Mesenchymal stem cell (in vitro differentiated cells and primary cell): Measurements from ENCODE around the gene LRTM2.

Experiments used
- DNase-seq: peaks from one replicate; pipeline ENCODE4 v3.0.0-alpha.2; 2013
- H2AFZ ChIP-seq: one replicate; pipeline ENCODE4 v1.6.1; 2013; ENCODE audit warnings: low read depth, mild to moderate bottlenecking, control low read depth, inconsistent platforms, low read length, moderate library complexity
- H2AK5ac ChIP-seq: 2 replicates; pipeline ENCODE4 v1.6.1; 2013; ENCODE audit warnings: low read length, moderate library complexity, mild to moderate bottlenecking, inconsistent platforms; ENCODE audit not compliant: severe bottlenecking
- H2BK120ac ChIP-seq: one replicate; pipeline ENCODE4 v1.6.1; 2013; ENCODE audit warnings: low read depth, mild to moderate bottlenecking, inconsistent platforms, low read length, moderate library complexity
- H2BK12ac ChIP-seq, 2 experiments: one replicate each; pipeline ENCODE4 v1.6.1; 2013; ENCODE audit warnings: inconsistent platforms in 2 of 2, low read length in 2 of 2, mild to moderate bottlenecking in 2 of 2, moderate library complexity in 2 of 2, control low read depth in 1 of 2
- H2BK15ac ChIP-seq: one replicate; pipeline ENCODE4 v1.6.1; 2013; ENCODE audit warnings: mild to moderate bottlenecking, low read depth, inconsistent platforms; ENCODE audit not compliant: poor library complexity, severe bottlenecking
- H2BK5ac ChIP-seq: 2 replicates; pipeline ENCODE4 v1.6.1; 2013; ENCODE audit warnings: low read depth, mild to moderate bottlenecking, low read length, control low read depth, inconsistent platforms; ENCODE audit not compliant: poor library complexity, severe bottlenecking
- H3K14ac ChIP-seq, 2 experiments: one replicate each; pipeline ENCODE4 v1.6.1; 2013; ENCODE audit warnings: inconsistent platforms in 2 of 2, low read length in 2 of 2, control low read depth in 1 of 2, mild to moderate bottlenecking in 1 of 2, moderate library complexity in 1 of 2
- H3K18ac ChIP-seq, 2 experiments: one replicate each; pipeline ENCODE4 v1.6.1; 2013; ENCODE audit warnings: inconsistent platforms in 2 of 2, low read length in 2 of 2, control low read depth in 1 of 2, low read depth in 1 of 2, mild to moderate bottlenecking in 1 of 2
- H3K23ac ChIP-seq, 2 experiments: one replicate each; pipeline ENCODE4 v1.6.1; 2013; ENCODE audit warnings: inconsistent platforms in 2 of 2, low read length in 2 of 2, mild to moderate bottlenecking in 2 of 2, moderate library complexity in 2 of 2, control low read depth in 1 of 2
- H3K27ac ChIP-seq: 2 replicates; pipeline ENCODE4 v1.5.1; 2013; ENCODE audit warnings: mild to moderate bottlenecking, moderate library complexity, low read length, control low read depth, inconsistent platforms; ENCODE audit not compliant: poor library complexity, severe bottlenecking
- H3K27me3 ChIP-seq, 2 experiments: 2 replicates each; pipeline versions ENCODE4 v1.6.1 to v1.7.0; 2013; ENCODE audit warnings: low read length in 2 of 2, mild to moderate bottlenecking in 2 of 2, moderate library complexity in 2 of 2, control low read depth in 1 of 2, inconsistent platforms in 1 of 2; ENCODE audit not compliant: control insufficient read depth in 1 of 2, insufficient read depth in 1 of 2
- H3K36me3 ChIP-seq, 2 experiments: 2 replicates each; pipeline versions ENCODE4 v1.6.1 to v1.7.0; 2013; ENCODE audit warnings: low read length in 2 of 2, control low read depth in 1 of 2, inconsistent platforms in 1 of 2, low read depth in 1 of 2, mild to moderate bottlenecking in 1 of 2; ENCODE audit not compliant: insufficient read depth in 2 of 2, control insufficient read depth in 1 of 2
- H3K4ac ChIP-seq, 2 experiments: one replicate each; pipeline ENCODE4 v1.6.1; 2013; ENCODE audit warnings: inconsistent platforms in 2 of 2, low read length in 2 of 2, mild to moderate bottlenecking in 2 of 2, moderate library complexity in 2 of 2, control low read depth in 1 of 2, low read depth in 1 of 2
- H3K4me1 ChIP-seq: 2 replicates; pipeline ENCODE4 v1.6.1; 2013; ENCODE audit warnings: low read depth, low read length, control low read depth; ENCODE audit not compliant: control insufficient read depth, insufficient read depth
- H3K4me2 ChIP-seq: 2 replicates; pipeline ENCODE4 v1.6.1; 2013; ENCODE audit warnings: low read length, mild to moderate bottlenecking, inconsistent platforms; ENCODE audit not compliant: poor library complexity, severe bottlenecking
- H3K4me3 ChIP-seq, 2 experiments: 2 replicates each; pipeline versions ENCODE4 v1.5.1 to v1.7.0; 2013; ENCODE audit warnings: low read length in 2 of 2, mild to moderate bottlenecking in 2 of 2, control low read depth in 1 of 2, low read depth in 1 of 2; ENCODE audit not compliant: insufficient read depth in 1 of 2
- H3K79me1 ChIP-seq: replicated peaks from 2 replicates; pipeline ENCODE4 v1.6.1; 2013; ENCODE audit warnings: mild to moderate bottlenecking, control low read depth, low read length, inconsistent platforms; ENCODE audit not compliant: poor library complexity, severe bottlenecking
- H3K9ac ChIP-seq: 2 replicates; pipeline ENCODE4 v1.7.0; 2013; ENCODE audit warnings: mild to moderate bottlenecking, low read length, moderate library complexity
- H3K9me3 ChIP-seq: 2 replicates; pipeline ENCODE4 v1.7.0; 2013; ENCODE audit warnings: mild to moderate bottlenecking, low read length; ENCODE audit not compliant: control insufficient read depth
- H4K8ac ChIP-seq: one replicate; pipeline ENCODE4 v1.6.1; 2013; ENCODE audit warnings: inconsistent platforms, mild to moderate bottlenecking, low read length, moderate library complexity
- H4K91ac ChIP-seq: one replicate; pipeline ENCODE4 v1.6.1; 2013; ENCODE audit warnings: mild to moderate bottlenecking, low read length, inconsistent platforms
- WGBS: methylation state at CpG from one replicate; pipeline ENCODE4 v1.1.7; 2013; ENCODE audit warnings: mixed read lengths; 5-methylcytosine and 5-hydroxymethylcytosine counted together

LRTM2 gene

GRCh38 chr12:1807087-1807860 is 13.1 kb upstream of the LRTM2 start:
- peaks cover 0 to 13% of the 10 kb centered on the region in 2 experiments for H3K27me3 ChIP-seq
- peaks cover 8% of the 10 kb centered on the region for H3K4me1 ChIP-seq
- H2BK12ac ChIP-seq: no peak overlapping the region
- peak overlapping the region in 1 of 2 experiments; percentile 82 for H3K18ac ChIP-seq
- H3K4ac ChIP-seq: peak overlapping the region in 1 of 2 experiments; percentile 59
- DNase-seq: no peak
- H3K4me3 ChIP-seq: no peak overlapping the region
- H2BK120ac ChIP-seq: no peak overlapping the region
- H2BK5ac ChIP-seq: no peak overlapping the region
- no peak overlapping the region for H2AFZ ChIP-seq
- no peak overlapping the region for H3K23ac ChIP-seq
- H4K8ac ChIP-seq: no peak overlapping the region
- H2AK5ac ChIP-seq: no peak overlapping the region
- whole genome bisulfite sequencing: 92% methylated on average over 14 of the region's 15 CpGs
- H3K79me1 ChIP-seq: no peaks in the 10 kb centered on the region
- H3K36me3 ChIP-seq: no peaks in the 10 kb centered on the region
- no peak overlapping the region for H3K9ac ChIP-seq
- no peak overlapping the region for H3K4me2 ChIP-seq
- no peaks in the 10 kb centered on the region for H3K9me3 ChIP-seq
- no peak overlapping the region for H2BK15ac ChIP-seq
- H3K14ac ChIP-seq: no peak overlapping the region
- no peak overlapping the region for H3K27ac ChIP-seq
- H4K91ac ChIP-seq: peak overlapping the region; percentile 62

- no peak overlapping the region for H2BK5ac ChIP-seq
- no peak overlapping the region for H3K27ac ChIP-seq
- peak overlapping the region; percentile 8 for H2BK120ac ChIP-seq
- no peak overlapping the region for H3K23ac ChIP-seq
- H3K9me3 ChIP-seq: no peaks in the 10 kb centered on the region
- no peak overlapping the region for H3K9ac ChIP-seq
- no peak overlapping the region for H2AFZ ChIP-seq
- no peak overlapping the region for H3K4me2 ChIP-seq
- H4K8ac ChIP-seq: no peak overlapping the region
- 90% methylated on average over 18 of the region's 19 CpGs for WGBS
- H3K14ac ChIP-seq: no peak overlapping the region
- H2BK15ac ChIP-seq: no peak overlapping the region
- no peaks in the 10 kb centered on the region for H3K79me1 ChIP-seq
- H3K27me3 ChIP-seq: peaks cover 0 to 16% of the 10 kb centered on the region in 2 experiments
- DNase-seq: no peak
- H2BK12ac ChIP-seq: no peak overlapping the region
- H3K4me1 ChIP-seq: peaks cover 10% of the 10 kb centered on the region
- H3K18ac ChIP-seq: no peak overlapping the region
- no peak overlapping the region for H2AK5ac ChIP-seq
- H3K4ac ChIP-seq: peak overlapping the region in 1 of 2 experiments; percentile 31
- H4K91ac ChIP-seq: peak overlapping the region; percentile 27
- H3K36me3 ChIP-seq: no peaks in the 10 kb centered on the region
- no peak overlapping the region for H3K4me3 ChIP-seq
Measured at GRCh38 chr12:1808036-1808797, 12.1 kb upstream of the LRTM2 start.

- H3K9ac ChIP-seq: no peak overlapping the region
Measured at GRCh38 chr12:1808798-1809480, 11.4 kb upstream of the LRTM2 start.

More at GRCh38 chr12:1808798-1809480, 11.4 kb upstream of the LRTM2 start:
- Histone ChIP-seq H2AFZ (no peak overlapping the region), H2BK120ac (peak overlapping the region; percentile 74), H2BK12ac (peak overlapping the region; percentile 31 to 79), H2BK15ac (peak overlapping the region; percentile 12), H3K27me3 (peaks cover 0 to 20% of the 10 kb centered on the region in 2 experiments), H3K14ac (no peak overlapping the region), H4K91ac (peak overlapping the region; percentile 37), H3K18ac (no peak overlapping the region), H4K8ac (peak overlapping the region; percentile 69), H2AK5ac (no peak overlapping the region), H3K36me3 (no peaks in the 10 kb centered on the region), H3K27ac (no peak overlapping the region), H2BK5ac (no peak overlapping the region), H3K4me2 (no peak overlapping the region), H3K9me3 (no peaks in the 10 kb centered on the region), H3K4me1 (peaks cover 10% of the 10 kb centered on the region), H3K4ac (peak overlapping the region in 1 of 2 experiments; percentile 10), H3K79me1 (no peaks in the 10 kb centered on the region), H3K4me3 (no peak overlapping the region), H3K23ac (no peak overlapping the region)
- no peak for DNase-seq
- WGBS: 94% methylated on average over 22 of the region's 22 CpGs
